Lung (tissue), 12 donors: Measurements from ENCODE around the gene MYO16. TPM values are rescaled to one million over a fixed set of nuclear protein-coding genes. Genes with fewer than 3 reads are reported as not detected.

Experiments
- ATAC-seq: fragments of 200-7000 bp; cut with Tn5 transposase; one replicate; pipeline ENCODE4 v1.9.1; 2020; ENCODE audit warnings: moderate number of reproducible peaks; ENCODE audit not compliant: insufficient read depth, low FRiP score
- DNase-seq, 3 donors: peaks; one replicate each; pipeline ENCODE4 v3.0.0-alpha.2; 2013 to 2017
- H3K27ac ChIP-seq, 2 donors: one replicate each; pipeline ENCODE4 v1.5.1; 2013; ENCODE audit warnings: mild to moderate bottlenecking in 2 of 2, moderate library complexity in 2 of 2, control low read depth in 1 of 2, inconsistent platforms in 1 of 2, low read depth in 1 of 2, low read length in 1 of 2
- H3K27me3 ChIP-seq, 3 donors: one replicate each; pipeline ENCODE4 v1.5.1; 2013; ENCODE audit warnings: low read length in 2 of 3; ENCODE audit not compliant: control insufficient read depth in 3 of 3, insufficient read depth in 3 of 3
- H3K36me3 ChIP-seq, 4 donors: one replicate each; pipeline ENCODE4 v1.5.1; 2013; ENCODE audit warnings: low read length in 4 of 4, mild to moderate bottlenecking in 1 of 4, moderate library complexity in 1 of 4; ENCODE audit not compliant: control insufficient read depth in 4 of 4, insufficient read depth in 4 of 4
- H3K4me1 ChIP-seq, 5 donors: one replicate each; pipeline ENCODE4 v1.5.1; 2013; ENCODE audit warnings: low read length in 5 of 5, mild to moderate bottlenecking in 2 of 5, moderate library complexity in 1 of 5; ENCODE audit not compliant: control insufficient read depth in 5 of 5, insufficient read depth in 5 of 5
- H3K4me3 ChIP-seq: one replicate; pipeline ENCODE4 v1.5.1; 2013; ENCODE audit warnings: mild to moderate bottlenecking, control low read depth, moderate library complexity
- H3K9ac ChIP-seq, 2 donors: one replicate each; pipeline ENCODE4 v1.5.1; 2013; ENCODE audit warnings: low read length in 2 of 2, control low read depth in 1 of 2; ENCODE audit not compliant: insufficient read depth in 1 of 2
- H3K9me3 ChIP-seq, 4 donors: one replicate each; pipeline ENCODE4 v1.5.1; 2013; ENCODE audit warnings: low read length in 3 of 4, mild to moderate bottlenecking in 1 of 4, moderate library complexity in 1 of 4; ENCODE audit not compliant: control insufficient read depth in 4 of 4, insufficient read depth in 3 of 4
- CTCF ChIP-seq: IDR thresholded peaks from 2 replicates; pipeline ENCODE4 v1.5.1; 2012; ENCODE audit warnings: mild to moderate bottlenecking; ENCODE audit errors: control extremely low read depth, extremely low read depth
- WGBS, 2 donors: extraction: QIAGEN DNeasy Blood & Tissue Kit; methylation state at CpG; one replicate each; pipeline ENCODE4 v1.1.7; 2013; 5-methylcytosine and 5-hydroxymethylcytosine counted together
- polyA plus RNA-seq, 2 donors: library from polyadenylated mRNA; stranded (reverse); fragments of 200-250 nt; gene quantifications; one replicate each; pipeline ENCODE4 v1.2.1, GENCODE V29; 2013
- total RNA-seq, 2 donors: library from RNA; depleted of rRNA in 1 of 2; stranded (reverse); fragments of >200 nt in 1 of 2; gene quantifications; one replicate each; pipeline ENCODE4 v1.2.1, GENCODE V29; 2014 to 2021
- donor health status: control.
- donor health status: control.
- donor health status: Bipolar disorder and iron deficiency.
- donor health status: healthy.
- donor health status: DM: yes; HTN: yes; CAD: no.

Gene MYO16
- total and polyA plus RNA-seq, 4 donors, result 0.12 to 13.8 (median 0.88) TPM

GRCh38 chr13:108734676-108735075 lies 105.3 kb downstream of the MYO16 start:
- Histone ChIP-seq H3K27ac (no peak overlapping the region), H3K9me3 (no peaks in the 10 kb centered on the region), H3K4me1 (no peaks in the 10 kb centered on the region), H3K9ac (no peak overlapping the region), H3K27me3 (no peaks in the 10 kb centered on the region), H3K36me3 (no peaks in the 10 kb centered on the region), H3K4me3 (no peak overlapping the region)
- 56 to 60% methylated on average over 4 of the region's 4 CpGs for WGBS, 2 donors
- DNase-seq, result no peak
- TF ChIP-seq CTCF, result no peak
- no peak for ATAC-seq

GRCh38 chr13:108741930-108742329 lies 112.5 kb downstream of the MYO16 start:
- H3K4me3 ChIP-seq, result no peak overlapping the region
- no peaks in the 10 kb centered on the region for H3K36me3 ChIP-seq
- DNase-seq, result no peak
- H3K27me3 ChIP-seq, result no peaks in the 10 kb centered on the region
- peaks cover 0 to 3% (median 0%) of the 10 kb centered on the region in 4 donors for H3K9me3 ChIP-seq
- no peak overlapping the region for H3K27ac ChIP-seq
- no peaks in the 10 kb centered on the region for H3K4me1 ChIP-seq
- WGBS, 2 donors, result 85 to 90% methylated on average over 5 of the region's 5 CpGs
- ATAC-seq, result no peak
- H3K9ac ChIP-seq, result no peak overlapping the region
- no peak for TF ChIP-seq CTCF

- H3K36me3 ChIP-seq, result no peaks in the 10 kb centered on the region
- no peaks in the 10 kb centered on the region for H3K27me3 ChIP-seq
- H3K4me1 ChIP-seq, result no peaks in the 10 kb centered on the region
- TF ChIP-seq CTCF, result no peak
- H3K9ac ChIP-seq, result no peak overlapping the region
- 83% methylated on average over 2 of the region's 2 CpGs for WGBS, 2 donors
- peaks cover 0 to 3% (median 0%) of the 10 kb centered on the region in 4 donors for H3K9me3 ChIP-seq
- DNase-seq (no peak), ATAC-seq (no peak)
- no peak overlapping the region for H3K27ac ChIP-seq
- H3K4me3 ChIP-seq, result no peak overlapping the region
These were observed 113.5 kb downstream of the MYO16 start for GRCh38 chr13:108742701-108743451.

- Histone ChIP-seq H3K4me1 (no peaks in the 10 kb centered on the region), H3K36me3 (no peaks in the 10 kb centered on the region), H3K27ac (no peak overlapping the region), H3K9ac (no peak overlapping the region), H3K27me3 (no peaks in the 10 kb centered on the region), H3K9me3 (peaks cover 0 to 3% (median 0%) of the 10 kb centered on the region in 4 donors), H3K4me3 (no peak overlapping the region)
- no peak for ATAC-seq
- WGBS, 2 donors, result 88 to 90% methylated on average over 4 of the region's 4 CpGs
- DNase-seq, result no peak
- no peak for TF ChIP-seq CTCF
These were observed 114.1 kb downstream of the MYO16 start for GRCh38 chr13:108743522-108743921.
